ENCODE measurements around the gene MBNL1.
A peak's percentile ranks its signal among the peaks of the same experiment; 100 is the strongest.

The MBNL1 gene

DNA sequence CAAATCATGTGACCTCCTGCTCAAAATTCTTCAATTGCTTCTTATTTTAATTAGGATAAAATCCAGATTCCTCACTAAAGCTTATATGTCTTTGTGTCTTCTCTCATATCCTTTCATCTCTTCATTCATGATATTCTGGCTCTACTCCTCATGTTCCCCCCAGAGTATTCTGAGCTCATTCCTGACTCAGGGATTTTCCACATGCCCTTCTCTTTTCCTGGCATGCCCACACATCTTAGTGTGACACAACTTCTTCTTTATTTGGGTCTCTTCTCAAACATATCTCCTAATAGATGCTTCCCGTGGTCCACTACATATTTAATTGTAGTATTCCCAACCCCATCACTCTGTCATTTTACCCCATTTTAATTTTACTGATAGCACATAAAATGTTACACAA lies 15.2 kb upstream of the MBNL1 start:
- no peak for DNase-seq

GRCh38 chr3:152254041-152254440 lies 14.7 kb upstream of the MBNL1 start:
- no peak for DNase-seq

DNA sequence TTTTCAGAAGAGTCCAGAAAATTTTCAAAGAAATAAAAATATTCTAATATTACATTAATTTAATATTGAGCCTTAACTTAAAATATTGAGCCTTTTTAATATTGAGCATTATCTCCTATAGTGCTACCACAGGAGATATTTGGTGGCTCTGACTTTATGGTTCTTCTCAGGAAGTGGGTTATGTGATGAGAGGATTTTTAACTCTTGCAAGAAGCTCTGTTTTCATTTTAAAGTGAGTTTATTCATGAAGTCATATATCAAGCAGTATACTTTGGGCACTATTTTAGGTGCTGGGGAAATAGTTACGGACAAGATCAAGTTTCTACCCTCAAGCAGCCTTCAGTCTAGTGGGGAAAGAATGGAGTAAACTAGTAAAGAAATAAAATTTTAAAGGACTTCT lies 13.4 kb upstream of the MBNL1 start:
- DNase-seq, result no peak

DNA sequence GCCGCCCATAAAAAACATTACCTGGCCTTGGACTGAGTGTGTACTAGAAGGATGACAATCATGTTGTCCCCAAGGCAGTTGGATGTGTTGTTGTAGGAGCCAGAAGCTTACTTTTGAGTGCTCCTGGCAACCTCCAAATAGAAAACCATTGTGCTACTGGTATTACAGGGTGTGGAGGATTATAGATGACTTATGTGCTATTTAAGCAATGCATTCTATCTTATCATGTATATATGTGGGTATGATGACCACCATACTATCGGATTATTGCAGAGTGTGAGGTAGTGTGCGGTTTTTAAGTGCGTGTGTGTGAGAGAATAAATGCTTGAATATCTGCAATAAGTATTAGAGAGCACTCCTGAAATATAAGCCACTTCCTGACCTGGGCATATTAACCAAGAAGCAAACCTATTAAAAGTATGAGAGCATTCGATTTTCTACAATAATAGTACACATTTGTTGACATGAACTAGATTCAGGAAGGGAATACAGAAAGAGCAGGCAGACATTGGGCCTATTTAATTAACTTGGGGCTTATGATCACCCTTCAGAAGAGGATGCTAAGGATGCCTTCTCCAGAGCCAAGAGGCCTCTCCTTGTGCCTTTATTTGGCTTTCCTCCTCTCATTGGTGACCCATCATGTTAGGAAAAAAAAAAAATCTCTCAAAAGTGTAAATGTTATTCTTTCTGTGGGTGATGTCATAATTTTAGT lies 11.7 kb upstream of the MBNL1 start:
- DNase-seq, result no peak

DNA sequence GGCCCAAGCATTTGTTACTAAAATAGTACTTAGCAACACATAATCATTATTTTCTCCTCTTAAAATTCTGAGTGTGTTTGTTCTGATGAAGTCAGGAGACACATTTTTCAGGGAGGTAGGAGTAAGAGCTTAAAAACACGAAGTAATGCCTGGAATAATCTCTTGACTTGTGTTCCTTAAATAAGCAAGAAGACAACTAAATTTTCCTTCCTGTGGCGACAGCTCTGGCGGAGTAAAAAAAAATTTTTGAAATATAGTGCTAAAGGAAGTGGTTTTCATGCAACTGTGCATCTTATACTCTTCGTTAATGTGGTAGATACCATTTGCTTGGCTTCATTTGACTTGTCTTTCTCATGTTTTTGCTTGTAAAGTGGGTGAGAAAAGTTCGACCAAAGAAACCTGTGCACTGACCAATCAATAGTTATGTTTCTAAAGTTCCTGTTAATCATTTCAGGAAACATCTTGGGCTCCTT lies 11.1 kb upstream of the MBNL1 start:
- DNase-seq, result peak; percentile 84

- peak; percentile 90 for DNase-seq
Observed at GRCh38 chr3:152258448-152259393, 10.0 kb upstream of the MBNL1 start.

- DNase-seq, result no peak
Observed at GRCh38 chr3:152259468-152259867, 9.3 kb upstream of the MBNL1 start.

DNA sequence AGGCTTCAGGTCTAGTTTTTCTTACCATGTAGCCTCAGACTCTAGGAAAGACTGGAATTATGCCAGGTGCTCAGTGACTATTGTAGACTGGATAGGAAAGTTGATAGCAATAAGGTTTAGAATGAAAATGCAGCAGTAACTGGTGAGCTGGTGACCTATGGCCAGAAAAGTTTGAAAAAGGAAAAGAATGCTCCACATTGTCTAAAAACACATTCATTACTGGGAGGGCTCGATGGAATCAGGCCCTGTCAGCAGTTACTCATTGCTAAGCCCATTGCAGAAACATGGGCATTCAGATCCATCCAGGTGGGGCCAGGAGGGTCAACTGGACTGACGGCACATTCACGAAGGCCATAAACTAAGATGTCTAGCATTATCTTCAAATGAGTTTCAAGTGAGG lies 8.7 kb upstream of the MBNL1 start:
- no peak for DNase-seq

DNA sequence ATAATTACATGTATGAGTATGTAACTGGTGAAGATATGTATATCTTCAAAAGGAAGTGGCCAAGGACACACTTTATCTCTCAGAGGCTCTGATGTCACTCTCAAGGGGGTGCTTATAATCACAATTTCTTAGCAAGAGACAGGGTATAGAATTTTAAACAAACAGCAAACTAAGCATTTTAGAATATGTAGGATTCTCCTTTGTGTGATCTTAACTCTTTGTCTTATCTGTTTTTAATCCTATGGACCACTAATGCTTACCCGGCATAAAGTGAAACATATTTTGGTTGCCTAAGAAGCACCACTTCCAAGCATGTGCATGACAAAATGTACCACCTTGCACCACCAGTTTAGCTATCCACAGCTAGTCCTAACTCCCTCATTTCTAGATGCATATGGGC lies 8.2 kb upstream of the MBNL1 start:
- no peak for DNase-seq

GRCh38 chr3:152261329-152261728 lies 7.4 kb upstream of the MBNL1 start:
- DNase-seq, result no peak

DNA sequence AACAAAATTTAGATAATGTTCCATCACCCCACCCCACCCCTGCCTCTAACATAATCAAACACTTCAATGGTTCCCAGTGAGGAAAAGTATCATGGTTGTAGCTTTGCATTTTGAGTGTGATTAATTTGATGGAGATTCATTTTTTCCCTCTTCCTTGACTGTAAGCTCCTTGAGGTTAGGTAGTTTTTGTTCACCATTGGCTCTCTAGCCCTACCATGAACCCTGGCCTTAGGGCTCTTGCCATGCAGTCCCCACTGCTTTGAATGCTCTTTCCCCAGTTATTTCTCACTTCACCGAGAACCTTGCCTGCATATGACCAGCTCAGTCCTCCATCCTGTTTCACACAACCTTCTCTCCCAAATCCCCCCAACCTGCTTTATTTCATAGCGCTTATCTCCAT lies 5.0 kb upstream of the MBNL1 start:
- no peak for DNase-seq

DNA sequence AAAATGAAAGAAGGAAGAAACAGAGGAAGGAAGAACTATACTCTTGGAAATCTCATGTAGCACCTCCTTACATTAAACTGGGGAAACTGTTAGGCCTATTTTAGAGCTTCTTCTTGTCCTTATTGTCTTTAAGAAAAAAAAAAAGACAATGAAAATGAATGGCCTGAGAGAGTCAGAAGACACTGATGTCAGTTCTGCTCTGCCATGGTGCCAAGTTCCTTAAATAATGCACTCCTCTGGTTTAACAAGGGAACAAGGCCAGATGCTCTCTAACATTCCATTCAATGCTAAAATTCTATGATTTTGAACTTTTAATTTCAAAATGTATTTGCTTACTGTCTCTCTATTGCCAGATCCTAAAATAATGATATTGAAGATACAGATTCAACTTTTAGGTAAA lies 4.4 kb upstream of the MBNL1 start:
- no peak for DNase-seq

DNA sequence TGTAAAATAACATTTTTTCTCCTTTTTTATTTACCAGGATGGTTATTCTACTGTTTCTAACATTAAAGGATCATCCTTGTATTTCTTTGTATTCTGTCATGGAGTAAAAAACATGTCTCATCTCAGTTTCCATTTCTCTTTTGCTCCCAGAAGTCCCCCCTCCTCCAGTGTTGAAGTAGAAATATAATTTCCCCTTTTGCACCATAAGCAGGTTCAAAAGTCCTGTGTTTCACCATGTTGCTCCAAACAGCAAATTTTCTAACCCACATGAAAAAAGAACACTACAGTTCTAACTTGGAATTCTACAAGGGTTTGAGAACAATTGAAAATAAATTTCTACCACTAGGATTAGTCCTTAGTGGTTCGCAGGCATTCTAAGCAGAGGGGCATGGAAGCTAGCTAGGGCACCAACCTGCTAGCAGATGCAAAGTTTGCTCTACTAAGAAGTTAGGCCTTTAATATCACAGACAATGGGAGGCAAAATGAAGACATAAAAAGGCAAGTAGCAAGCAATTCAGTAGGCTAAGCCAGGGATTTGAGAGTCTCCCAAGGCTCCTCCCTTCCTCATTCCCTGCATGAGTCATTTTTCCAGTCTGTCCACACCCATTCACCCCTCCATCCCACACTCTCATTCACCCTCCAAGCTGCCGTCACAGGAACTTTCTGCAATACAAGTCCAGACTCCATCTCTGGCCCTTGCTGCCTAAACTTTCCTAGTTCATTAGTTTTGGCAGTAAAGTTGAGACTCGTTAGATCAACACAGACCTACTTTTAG lies 2.3 kb upstream of the MBNL1 start:
- no peak for DNase-seq

GRCh38 chr3:152267831-152268554 lies 736 bp upstream of the MBNL1 start:
- no peak for DNase-seq

GRCh38 chr3:152269056-152269830 lies 514 bp downstream of the MBNL1 start:
- DNase-seq, result peak; percentile 94

- no peak for DNase-seq
Observed at GRCh38 chr3:152269831-152270734, 1.4 kb downstream of the MBNL1 start.

DNA sequence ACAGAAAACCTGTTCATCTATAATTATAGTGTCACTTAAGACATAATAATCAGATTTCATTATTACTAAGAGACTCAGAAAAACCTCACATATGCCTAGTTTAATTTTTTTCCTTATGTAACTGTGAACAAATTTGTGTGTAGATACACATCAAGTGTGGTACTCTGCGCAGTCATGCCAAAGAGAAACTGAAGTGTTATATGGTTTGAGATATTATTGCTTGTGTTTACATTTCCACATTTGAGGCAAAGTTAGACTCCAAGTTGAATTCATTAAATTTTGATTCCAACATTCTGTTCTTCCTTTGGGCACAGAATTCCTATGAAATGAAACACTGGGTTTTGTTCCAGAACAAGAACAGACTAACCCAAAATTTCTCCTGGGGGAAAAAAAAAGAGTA lies 2.2 kb downstream of the MBNL1 start:
- no peak for DNase-seq

- DNase-seq, result no peak
Observed at GRCh38 chr3:152271501-152272236, 2.9 kb downstream of the MBNL1 start.

GRCh38 chr3:152272771-152273242 lies 4.1 kb downstream of the MBNL1 start:
- no peak for DNase-seq

DNA sequence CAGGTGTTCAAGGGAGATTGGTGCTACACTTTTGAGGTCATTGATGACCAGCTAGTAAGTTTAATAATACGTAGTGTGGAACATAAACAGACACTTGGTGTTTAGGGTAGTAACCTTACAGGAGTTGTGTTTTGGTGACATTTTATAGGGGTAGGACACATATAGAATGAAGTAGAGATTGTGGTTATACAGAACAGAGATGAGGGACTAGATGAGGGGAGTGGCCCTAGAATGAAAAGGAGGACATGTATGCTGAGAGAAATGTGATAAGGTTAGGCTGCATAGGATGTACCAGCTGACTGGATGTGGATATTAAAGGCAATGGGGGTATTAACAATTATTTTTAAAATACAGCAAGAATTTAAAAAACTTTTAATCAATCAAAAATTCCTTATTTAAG lies 8.0 kb downstream of the MBNL1 start:
- no peak for DNase-seq
